Endodermal cell (in vitro differentiated cells): ENCODE results near the gene MEOX2. TPM values are rescaled to one million over a fixed set of nuclear protein-coding genes. Genes with fewer than 3 reads are reported as not detected.

Source experiments
- DNase-seq: peaks from one replicate; pipeline ENCODE4 v3.0.0-alpha.2; 2017
- H3K27ac ChIP-seq: 2 replicates; pipeline ENCODE4 v1.5.1; 2013; ENCODE audit warnings: mild to moderate bottlenecking, low read depth, low read length, moderate library complexity
- H3K27me3 ChIP-seq: 2 replicates; pipeline ENCODE4 v1.6.1; 2013; ENCODE audit warnings: mild to moderate bottlenecking, low read length, moderate library complexity; ENCODE audit not compliant: insufficient read depth, control insufficient read depth, poor library complexity, severe bottlenecking
- H3K36me3 ChIP-seq: 2 replicates; pipeline ENCODE4 v1.7.0; 2013; ENCODE audit warnings: mild to moderate bottlenecking, low read length, moderate library complexity; ENCODE audit not compliant: control insufficient read depth, insufficient read depth
- H3K4me1 ChIP-seq: one replicate; pipeline ENCODE4 v1.7.0; 2013; ENCODE audit warnings: low read length; ENCODE audit not compliant: control insufficient read depth, insufficient read depth
- H3K4me3 ChIP-seq: 2 replicates; pipeline ENCODE4 v1.5.1; 2013; ENCODE audit warnings: mild to moderate bottlenecking, low read length, moderate library complexity
- H3K9ac ChIP-seq: 2 replicates; pipeline ENCODE4 v1.6.1; 2013; ENCODE audit warnings: mild to moderate bottlenecking, low read length, moderate library complexity; ENCODE audit not compliant: poor library complexity, severe bottlenecking; ENCODE audit errors: extremely low read depth
- H3K9me3 ChIP-seq: 2 replicates; pipeline ENCODE4 v1.6.1; 2013; ENCODE audit warnings: mild to moderate bottlenecking, low read length, moderate library complexity; ENCODE audit not compliant: control insufficient read depth
- H3K27ac Mint-ChIP-seq: 2 replicates; pipeline ENCODE4 v1.8.0; 2020; ENCODE audit warnings: mixed read lengths
- H3K27me3 Mint-ChIP-seq: 2 replicates; pipeline ENCODE4 v1.8.0; 2021; ENCODE audit warnings: mild to moderate bottlenecking, mixed read lengths; ENCODE audit not compliant: insufficient read depth
- H3K36me3 Mint-ChIP-seq: 2 replicates; pipeline ENCODE4 v1.8.0; 2020; ENCODE audit warnings: low read depth, mixed read lengths
- H3K4me1 Mint-ChIP-seq: 2 replicates; pipeline ENCODE4 v1.8.0; 2020; ENCODE audit warnings: mixed read lengths
- H3K4me3 Mint-ChIP-seq: 2 replicates; pipeline ENCODE4 v1.8.0; 2020; ENCODE audit warnings: mild to moderate bottlenecking, moderate library complexity, mixed read lengths
- H3K9me3 Mint-ChIP-seq: 2 replicates; pipeline ENCODE4 v1.8.0; 2020; ENCODE audit warnings: mild to moderate bottlenecking, mixed read lengths
- WGBS, 2 experiments: methylation state at CpG; one replicate each; pipeline versions ENCODE4 v1.1.5 to v1.1.7; 2013; ENCODE audit warnings: missing lambda C conversion rate in 2 of 2, mixed read lengths in 1 of 2; ENCODE audit not compliant: insufficient coverage in 1 of 2, insufficient read length in 1 of 2; 5-methylcytosine and 5-hydroxymethylcytosine counted together
- long read RNA-seq, 4 experiments: library from polyadenylated mRNA in 2 of 4; library from RNA in 1 of 4; library from capped mRNA in 1 of 4; stranded (forward) in 3 of 4; unstranded in 1 of 4; transcript quantifications; one replicate each; pipeline ENCODE4 v2.0.0, GENCODE V29; 2020 to 2021; ENCODE audit warnings: inconsistent platforms in 1 of 4
- polyA plus RNA-seq, 2 experiments: library from polyadenylated mRNA; stranded (reverse); fragments of 50-300 nt; gene quantifications; one replicate each; pipeline ENCODE4 v1.2.3, GENCODE V29; 2013
- total RNA-seq, 2 donors: library from RNA; stranded (reverse); fragmentation: NEBNext Ultra II Directional in 1 of 2; extraction: Animal tissue kit (Norgen Biotek cat#: 25700) in 1 of 2; gene quantifications; 2 replicates in 1 of 2; 3 replicates in 1 of 2; pipeline ENCODE4 v1.2.1, GENCODE V29; 2021
- TF ChIP-seq, protein P1 (sequence below): fragments of 200-600 bp; sonication (generic); conservative IDR thresholded peaks from 2 replicates; pipeline ENCODE4 v1.5.0; 2021; ENCODE audit warnings: antibody characterized with exemption, mild to moderate bottlenecking

Gene MEOX2
- total RNA-seq, result not detected
- 0.53 TPM for polyA plus RNA-seq (2013, experiment 1 of 2)
- polyA plus RNA-seq (2013, experiment 2 of 2), result 0.29 TPM
- long read RNA-seq, experiment 1, result 0 reads
- long read RNA-seq, experiment 2, result 0 reads
- long read RNA-seq, experiment 3, result 0 reads
- long read RNA-seq, experiment 4, result 0 reads

- Histone ChIP-seq H3K9me3 (no peaks in the 10 kb centered on the region), H3K4me3 (peak within 1 kb of the TSS; percentile 73), H3K9ac (no peak within 1 kb of the TSS), H3K27me3 (peaks cover 79% of the 10 kb centered on the region), H3K27ac (no peak within 1 kb of the TSS), H3K4me1 (no peaks in the 10 kb centered on the region), H3K36me3 (no peaks in the 10 kb centered on the region)
- peaks cover 73% of the 10 kb centered on the region for H3K27me3 Mint-ChIP-seq
- H3K4me3 Mint-ChIP-seq, result peak within 1 kb of the TSS; percentile 59
- 2 to 7% methylated on average over 10 to 32 of the region's 32 CpGs for WGBS, 2 experiments
- no peaks in the 10 kb centered on the region for H3K9me3 Mint-ChIP-seq
- no peaks in the 10 kb centered on the region for H3K36me3 Mint-ChIP-seq
- TF ChIP-seq, protein P1, sequence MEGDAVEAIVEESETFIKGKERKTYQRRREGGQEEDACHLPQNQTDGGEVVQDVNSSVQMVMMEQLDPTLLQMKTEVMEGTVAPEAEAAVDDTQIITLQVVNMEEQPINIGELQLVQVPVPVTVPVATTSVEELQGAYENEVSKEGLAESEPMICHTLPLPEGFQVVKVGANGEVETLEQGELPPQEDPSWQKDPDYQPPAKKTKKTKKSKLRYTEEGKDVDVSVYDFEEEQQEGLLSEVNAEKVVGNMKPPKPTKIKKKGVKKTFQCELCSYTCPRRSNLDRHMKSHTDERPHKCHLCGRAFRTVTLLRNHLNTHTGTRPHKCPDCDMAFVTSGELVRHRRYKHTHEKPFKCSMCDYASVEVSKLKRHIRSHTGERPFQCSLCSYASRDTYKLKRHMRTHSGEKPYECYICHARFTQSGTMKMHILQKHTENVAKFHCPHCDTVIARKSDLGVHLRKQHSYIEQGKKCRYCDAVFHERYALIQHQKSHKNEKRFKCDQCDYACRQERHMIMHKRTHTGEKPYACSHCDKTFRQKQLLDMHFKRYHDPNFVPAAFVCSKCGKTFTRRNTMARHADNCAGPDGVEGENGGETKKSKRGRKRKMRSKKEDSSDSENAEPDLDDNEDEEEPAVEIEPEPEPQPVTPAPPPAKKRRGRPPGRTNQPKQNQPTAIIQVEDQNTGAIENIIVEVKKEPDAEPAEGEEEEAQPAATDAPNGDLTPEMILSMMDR, result no peak
- DNase-seq, result peak; percentile 72
- H3K4me1 Mint-ChIP-seq, result peaks cover 28% of the 10 kb centered on the region
- H3K27ac Mint-ChIP-seq, result no peak within 1 kb of the TSS
Measured at GRCh38 chr7:15686295-15686956, at the start of gene MEOX2. Gene MEOX2 (minus strand): TSS chr7:15686683. CDS start chr7:15686402, 281 bp downstream.

- TF ChIP-seq, protein P1, result no peak
- H3K27me3 ChIP-seq, result no peaks in the 10 kb centered on the region
- H3K36me3 ChIP-seq, result no peaks in the 10 kb centered on the region
- Mint-ChIP-seq H3K27ac (no peak overlapping the region), H3K4me3 (no peak overlapping the region), H3K4me1 (no peaks in the 10 kb centered on the region), H3K36me3 (no peaks in the 10 kb centered on the region), H3K27me3 (no peaks in the 10 kb centered on the region), H3K9me3 (no peaks in the 10 kb centered on the region)
- H3K9me3 ChIP-seq, result no peaks in the 10 kb centered on the region
- no peak for DNase-seq
- H3K4me3 ChIP-seq, result no peak overlapping the region
- no peak overlapping the region for H3K27ac ChIP-seq
- no peaks in the 10 kb centered on the region for H3K4me1 ChIP-seq
- no peak overlapping the region for H3K9ac ChIP-seq
Measured at GRCh38 chr7:15729746-15730145, 43.3 kb upstream of the MEOX2 start.

DNA sequence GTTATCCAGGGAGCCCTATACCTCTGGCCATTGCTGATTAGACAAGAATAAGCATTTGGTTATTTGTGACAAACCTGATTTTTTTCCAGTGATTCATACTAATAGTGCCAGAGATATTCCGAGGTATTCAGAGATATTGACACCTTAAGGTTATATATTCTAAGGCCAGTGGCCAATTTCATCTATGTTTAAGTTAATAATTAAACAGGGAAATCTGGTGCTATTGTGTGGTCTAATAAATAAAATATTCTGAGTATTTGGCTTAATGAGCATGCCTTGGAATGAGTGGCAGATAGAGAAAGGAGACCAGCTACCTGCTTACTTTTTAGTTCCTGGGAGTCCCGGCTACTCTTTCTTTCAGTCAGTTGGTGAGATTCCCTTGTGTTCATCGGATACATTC is 38.6 kb upstream of the MEOX2 start:
- DNase-seq, result no peak
- TF ChIP-seq, protein P1, result no peak
- Histone ChIP-seq H3K4me1 (no peaks in the 10 kb centered on the region), H3K9ac (no peak overlapping the region), H3K4me3 (no peak overlapping the region), H3K9me3 (no peaks in the 10 kb centered on the region), H3K27me3 (no peaks in the 10 kb centered on the region), H3K36me3 (no peaks in the 10 kb centered on the region), H3K27ac (no peak overlapping the region)
- Mint-ChIP-seq H3K36me3 (no peaks in the 10 kb centered on the region), H3K9me3 (no peaks in the 10 kb centered on the region), H3K27me3 (no peaks in the 10 kb centered on the region), H3K4me3 (no peak overlapping the region), H3K4me1 (no peaks in the 10 kb centered on the region), H3K27ac (no peak overlapping the region)
- WGBS, 2 experiments, result 87% methylated on average over 3 of the region's 3 CpGs; no CpG with 5 or more reads in 1 of the 2 experiments
